T-helper 2 cell (primary cell): ENCODE data around the gene CHN2.

Experiments used
- DNase-seq, 5 experiments: peaks; one replicate each; pipeline versions ENCODE4 v3.0.0 to v3.0.0-alpha.2; 2012 to 2022

Gene CHN2

DNA sequence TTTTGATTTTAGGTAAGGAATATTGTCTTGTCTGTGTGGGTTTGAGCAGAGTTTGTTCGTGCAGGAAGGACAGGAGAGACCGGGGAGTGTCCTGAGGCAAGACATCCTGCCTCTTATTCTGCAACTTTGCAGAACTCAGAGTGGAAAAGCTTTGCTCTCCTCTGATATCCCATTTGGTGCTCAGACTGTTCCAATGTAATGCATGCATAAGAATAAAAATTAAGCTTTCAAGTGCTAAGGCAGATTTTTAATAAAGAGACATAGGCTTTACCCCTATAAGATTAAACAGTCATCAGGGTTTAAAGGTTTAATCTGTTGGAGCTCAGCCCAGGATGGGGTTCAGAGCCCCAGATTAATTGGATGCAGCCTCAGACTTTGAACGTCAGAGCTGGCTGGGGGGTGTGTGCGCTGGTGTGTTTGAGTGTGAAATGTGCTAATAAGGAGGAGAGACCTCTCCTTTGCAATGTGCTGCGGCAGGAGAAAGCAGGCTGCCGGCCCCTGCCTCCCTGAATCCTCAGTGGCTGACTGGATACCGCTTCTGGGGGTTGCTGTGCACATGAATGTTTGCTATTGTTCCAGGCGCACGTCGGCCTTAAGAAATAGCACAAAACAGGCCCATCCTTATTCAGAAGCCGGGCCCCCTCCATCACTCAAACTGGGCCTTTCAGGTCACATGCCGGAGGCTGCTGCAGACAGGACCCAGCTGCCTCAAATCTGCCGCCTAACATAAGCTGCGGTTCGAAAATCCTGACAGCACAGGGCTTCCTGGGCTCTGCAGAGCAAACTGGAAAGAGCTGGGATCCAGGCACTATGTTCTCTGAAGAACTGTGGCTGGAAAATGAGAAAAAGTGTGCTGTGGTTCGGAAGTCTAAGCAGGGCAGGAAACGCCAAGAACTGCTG lies 285.0 kb downstream of the CHN2 start:
- DNase-seq: no peak

DNA sequence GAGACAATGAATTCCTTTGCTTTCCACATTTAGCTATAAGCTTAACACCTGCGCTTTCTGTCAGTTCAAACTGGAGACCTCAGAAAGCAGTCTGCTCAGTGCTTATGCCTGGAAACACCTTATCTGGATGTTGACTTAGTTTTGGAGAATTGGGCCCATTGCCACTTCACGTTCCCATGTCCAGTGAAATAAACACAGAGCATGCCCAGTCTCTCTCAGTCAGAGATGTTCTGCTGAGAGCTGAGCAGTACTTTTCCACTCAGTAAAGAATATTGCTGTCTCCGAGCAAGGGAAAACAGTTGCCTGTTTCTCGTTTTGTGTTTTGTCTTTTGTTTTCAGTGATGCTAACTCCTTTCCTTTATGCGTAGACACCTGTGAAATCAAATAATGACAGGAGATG lies 285.9 kb downstream of the CHN2 start:
- no peak for DNase-seq

DNA sequence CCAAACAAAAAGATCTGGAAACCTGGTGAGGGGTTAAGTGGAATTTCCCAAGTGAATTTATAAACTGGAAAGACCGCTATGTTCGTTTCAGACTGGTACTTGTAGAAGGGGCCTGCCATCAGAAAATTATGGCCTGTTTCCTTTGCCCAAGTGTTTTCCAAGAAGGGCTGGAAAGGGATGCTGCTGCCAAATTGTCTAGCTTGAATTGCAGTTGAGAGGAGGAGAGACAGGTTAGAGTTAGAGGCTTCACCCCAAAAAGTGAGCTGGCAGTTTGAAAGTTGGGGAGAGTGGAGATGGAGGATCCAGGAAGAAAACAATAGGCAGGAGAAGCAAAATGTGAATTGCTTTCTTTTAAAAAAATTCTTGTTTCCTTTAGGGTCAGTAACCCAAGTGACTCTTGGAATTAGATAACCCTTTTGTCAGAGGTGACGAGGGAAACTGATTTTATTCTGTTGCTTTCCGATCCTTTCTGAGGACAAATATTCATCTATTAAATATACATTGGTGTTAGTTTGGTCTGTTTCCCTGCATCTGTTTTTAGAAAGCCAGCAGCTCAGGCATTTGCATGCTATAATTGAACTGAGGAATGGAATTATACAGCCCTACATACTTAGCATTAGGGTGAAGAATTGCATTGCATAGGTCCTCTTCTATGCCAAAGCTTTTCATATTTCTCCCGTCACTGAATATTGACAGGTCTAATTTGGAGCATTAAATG lies 286.5 kb downstream of the CHN2 start:
- DNase-seq: no peak

DNA sequence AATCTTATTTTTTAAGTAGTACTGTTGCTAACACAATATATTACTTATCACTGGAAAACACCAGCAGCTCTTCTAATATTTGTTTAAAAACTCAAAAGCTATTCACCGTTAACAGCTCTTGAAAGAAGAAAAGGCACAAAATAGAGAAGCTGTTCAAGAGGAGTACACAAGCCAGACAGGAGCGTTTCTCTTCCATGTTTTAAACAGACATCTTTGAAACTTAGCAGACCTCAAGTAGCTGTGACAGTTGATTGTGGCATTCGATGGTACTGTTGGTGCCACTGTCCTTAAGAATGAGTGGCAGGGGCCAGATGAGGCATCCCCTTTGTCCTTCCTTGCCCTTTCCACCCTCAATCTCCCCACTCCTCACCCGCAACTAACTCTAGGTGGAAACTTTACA lies 287.5 kb downstream of the CHN2 start:
- no peak for DNase-seq

DNA sequence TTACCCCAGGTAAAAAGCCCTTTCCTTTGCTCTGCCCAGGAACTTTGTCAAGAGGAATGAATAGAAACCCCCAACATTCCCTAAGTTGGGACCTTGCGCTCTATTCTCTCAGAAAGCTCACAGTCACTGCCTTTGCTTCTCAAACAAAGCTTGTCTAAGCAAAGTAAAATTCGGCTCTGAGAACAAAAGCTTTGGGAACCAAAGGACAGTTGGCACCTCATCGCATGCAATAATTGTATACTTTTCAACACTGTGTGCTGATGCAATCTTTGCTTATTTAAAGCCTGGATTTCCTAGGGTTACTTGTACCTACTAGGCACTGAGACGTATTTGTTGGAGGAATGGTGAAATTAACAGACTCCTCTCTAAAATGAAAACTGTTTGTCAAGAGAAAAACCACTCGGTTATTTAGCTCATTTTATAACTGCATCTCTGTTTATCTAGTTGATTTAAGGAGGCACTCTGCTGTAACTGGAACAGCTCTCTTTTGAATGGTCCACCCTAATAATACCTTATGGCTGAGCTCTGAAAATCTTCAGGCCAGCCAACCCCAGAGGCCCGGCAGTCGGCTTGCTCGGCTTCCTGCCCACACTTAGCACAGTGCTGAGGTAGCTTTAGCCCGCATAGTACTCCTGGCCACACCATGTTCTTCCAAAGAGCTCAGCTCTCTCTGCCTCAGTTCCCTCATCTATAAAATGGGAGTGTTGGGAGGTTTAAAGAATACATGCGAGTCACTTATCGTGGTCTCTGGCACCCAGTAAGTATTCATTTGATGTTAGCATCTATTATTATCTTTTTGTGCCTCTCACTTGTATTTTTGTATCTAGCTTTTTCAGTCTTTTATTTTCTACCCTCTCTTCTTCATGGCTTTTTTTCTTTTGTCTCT lies 288.9 kb downstream of the CHN2 start:
- no peak for DNase-seq

DNA sequence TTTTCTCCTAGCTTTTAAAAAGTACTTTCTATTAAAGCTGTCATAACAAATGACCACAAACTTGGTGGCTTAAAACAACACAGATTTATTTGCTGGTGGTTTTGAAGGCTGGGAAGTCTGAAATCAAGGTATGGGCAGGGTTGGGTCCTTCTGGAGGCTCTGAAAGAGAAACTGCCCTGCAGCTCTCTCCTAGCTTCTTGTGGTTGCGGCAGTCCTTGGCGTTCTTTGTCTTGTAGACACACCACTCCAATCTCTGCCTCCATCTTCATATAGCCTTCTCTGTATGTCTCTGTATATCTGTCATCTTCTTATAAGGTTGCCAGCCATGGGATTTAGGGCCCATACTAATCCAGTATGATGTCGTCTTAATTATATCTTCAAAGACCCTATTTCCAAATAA lies 289.7 kb downstream of the CHN2 start:
- DNase-seq: no peak

DNA sequence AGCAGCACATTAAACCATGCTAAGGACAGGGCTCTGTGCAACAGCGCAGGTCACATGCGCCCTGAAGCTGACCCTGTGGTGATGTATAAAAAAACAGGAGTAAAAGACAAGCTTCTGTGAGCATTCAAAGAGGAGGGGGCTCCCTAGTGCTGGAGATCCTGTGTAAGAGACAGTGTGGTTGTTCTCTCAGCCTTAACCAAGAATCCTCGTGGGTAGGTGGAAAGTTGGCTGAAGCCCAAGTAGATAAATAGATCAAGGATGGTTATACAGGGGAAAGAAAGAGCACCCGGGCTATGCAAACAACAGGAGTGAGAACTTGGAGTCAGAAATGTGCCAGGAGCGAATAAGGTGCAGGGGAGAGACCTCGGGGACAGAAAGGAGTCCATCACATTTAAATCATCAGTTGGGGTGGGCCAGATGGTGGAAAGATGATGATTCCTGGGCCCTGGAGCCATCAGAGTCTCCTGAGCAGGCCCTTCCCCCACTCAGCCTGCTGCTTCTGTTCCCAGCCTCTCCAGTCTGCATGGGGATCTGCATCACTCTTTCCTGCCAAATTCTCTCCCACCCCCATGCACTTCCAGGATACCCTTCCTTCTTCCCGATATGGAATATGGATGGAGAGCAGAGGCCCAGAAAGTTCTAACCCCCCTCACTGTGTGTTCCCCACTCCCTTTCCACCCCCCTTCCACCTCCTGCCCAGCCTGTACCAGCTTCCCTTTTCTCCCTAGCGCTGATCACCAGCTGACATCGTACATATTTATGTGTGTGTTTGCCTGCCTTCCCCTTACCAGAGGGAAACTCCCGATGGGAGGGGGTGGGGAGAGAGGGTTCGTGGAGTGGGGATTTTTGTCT lies 291.0 kb downstream of the CHN2 start:
- DNase-seq: no peak

DNA sequence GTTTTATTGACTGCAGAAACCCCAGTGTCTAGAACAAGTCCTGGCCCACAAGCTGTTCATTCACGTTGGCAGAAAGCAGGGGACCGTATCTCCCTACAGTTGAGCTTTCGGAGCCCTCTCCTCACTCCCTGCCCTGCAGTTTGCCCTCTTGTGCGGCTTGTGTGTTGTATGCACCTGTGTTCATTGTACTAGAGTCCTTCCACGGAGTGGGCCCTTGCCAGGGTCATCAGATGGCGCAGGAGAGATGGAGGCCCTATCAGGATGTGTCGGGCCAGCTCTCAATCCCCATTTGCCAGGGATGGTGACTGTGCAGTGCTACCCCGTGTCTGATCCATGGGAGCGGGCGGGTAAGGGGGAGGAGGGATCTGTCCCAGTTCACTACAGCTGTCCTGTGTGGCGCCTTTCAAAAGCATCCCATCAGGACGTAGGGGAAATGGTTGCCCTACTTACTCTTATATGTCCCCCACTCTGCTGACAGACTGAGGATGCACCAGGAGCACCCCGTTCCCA lies 291.7 kb downstream of the CHN2 start:
- no peak for DNase-seq

DNA sequence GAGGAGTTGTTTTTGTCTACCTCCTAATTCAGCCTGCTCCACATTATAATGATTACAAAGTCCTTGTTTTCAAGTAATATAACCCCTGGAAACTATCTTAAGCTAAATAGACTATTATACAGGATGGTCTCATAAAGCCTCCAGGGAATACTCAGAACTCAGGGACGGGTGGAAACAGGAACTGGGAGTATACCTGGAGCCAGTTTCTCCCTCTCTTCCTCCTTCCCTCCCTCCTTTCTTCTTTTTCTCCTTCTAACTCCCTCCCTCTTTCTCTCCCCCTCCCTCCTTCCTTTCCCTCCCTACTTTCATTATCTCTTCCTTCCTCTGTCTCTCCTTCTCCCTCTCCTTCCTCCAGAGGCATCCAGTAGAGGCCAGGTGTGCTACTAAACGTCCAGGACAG lies 292.8 kb downstream of the CHN2 start:
- DNase-seq: no peak

DNA sequence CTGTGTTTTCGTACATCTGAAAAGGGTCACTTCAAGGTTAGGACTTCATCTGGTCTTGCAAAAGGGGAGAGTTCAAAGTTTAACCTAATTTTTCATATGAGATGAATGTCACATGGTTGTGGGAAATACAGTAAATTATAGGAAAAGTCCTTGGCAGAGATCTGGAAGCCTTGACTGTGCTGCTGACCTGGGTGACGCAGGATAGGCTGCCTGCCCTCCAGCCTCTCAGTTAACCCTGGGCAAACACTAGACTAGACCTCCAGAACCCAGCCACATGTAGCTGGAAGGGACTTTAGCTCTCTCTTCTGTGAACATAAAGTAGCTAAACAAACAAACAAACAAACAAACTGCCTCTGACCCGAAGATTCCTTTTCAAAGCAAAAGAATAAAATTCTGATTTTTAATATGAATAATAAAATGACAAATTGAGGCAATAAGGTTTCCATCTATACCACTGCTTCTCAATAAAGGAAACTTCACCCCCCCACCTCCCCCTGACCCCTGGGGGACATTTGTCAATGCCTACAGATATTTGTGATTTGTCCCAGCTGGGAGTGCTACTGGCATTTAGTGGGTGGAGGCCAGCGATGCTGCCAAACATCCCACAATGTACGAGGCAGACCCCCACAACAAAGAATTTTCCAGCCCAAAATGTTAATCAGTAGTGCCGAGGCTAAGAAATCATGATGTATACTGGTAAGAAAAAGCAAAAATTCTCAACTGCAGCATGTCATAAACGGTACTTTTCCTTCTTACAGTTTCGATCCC lies 293.8 kb downstream of the CHN2 start:
- DNase-seq: no peak

DNA sequence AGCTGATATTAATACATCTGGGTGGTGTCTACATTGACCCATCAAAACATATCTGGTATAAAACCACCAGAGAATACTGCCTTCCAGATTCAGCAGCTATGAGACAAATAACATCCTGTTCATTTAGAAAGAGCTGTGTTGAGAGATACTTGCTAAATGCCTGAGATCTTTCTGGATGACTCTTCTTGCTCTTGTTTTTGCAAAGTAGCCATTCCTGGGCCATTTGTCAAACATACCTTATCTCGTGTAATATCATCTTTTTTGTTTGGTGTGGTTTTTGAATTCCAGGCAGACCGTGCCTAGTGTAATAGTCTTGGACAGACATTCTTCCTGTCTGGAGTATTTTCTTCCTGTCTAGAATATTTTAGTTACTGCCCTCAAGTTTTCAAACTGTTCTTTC lies 294.4 kb downstream of the CHN2 start:
- no peak for DNase-seq

DNA sequence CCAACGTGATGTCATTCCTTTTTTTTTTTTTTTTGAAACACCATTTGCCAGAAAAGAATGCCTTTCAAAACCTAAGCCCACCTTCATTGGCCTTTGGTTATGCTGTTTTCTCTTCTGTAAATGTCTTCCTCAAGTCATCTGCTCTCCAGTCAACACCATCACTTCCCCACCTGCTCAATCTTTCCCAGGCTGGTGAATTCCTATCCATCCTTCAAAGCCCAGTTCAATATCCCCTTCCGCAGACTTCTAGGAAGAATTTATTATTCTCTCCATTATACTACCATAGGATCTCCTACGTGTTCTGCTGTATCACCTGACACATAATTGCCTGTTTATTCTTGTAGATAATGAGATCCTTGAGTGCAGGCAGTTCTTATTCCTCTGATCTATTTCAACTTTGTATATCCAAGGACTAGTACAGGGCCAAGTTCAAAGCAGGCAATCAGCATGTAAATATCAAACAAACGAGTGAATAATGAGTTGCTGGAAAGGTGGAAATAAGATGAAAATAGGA lies 295.6 kb downstream of the CHN2 start:
- no peak for DNase-seq

DNA sequence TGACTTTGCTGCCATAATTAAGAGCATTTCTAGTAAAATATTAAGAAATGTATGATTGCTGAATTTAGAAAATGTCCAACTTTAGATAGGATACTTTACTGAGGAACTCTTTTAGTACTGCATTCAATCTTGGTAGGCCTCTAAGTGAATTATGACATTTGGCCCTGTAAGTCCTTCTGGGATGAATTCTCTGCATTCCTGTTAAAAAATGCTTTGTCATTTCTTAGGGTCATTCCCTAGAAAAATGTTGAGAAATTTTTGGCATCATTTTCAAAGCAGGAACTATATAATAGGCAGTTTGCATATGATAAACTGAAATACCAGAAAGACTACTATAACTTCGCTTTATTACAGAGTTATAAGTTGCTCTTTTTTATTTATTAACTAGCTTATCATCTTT lies 299.8 kb downstream of the CHN2 start:
- no peak for DNase-seq

DNA sequence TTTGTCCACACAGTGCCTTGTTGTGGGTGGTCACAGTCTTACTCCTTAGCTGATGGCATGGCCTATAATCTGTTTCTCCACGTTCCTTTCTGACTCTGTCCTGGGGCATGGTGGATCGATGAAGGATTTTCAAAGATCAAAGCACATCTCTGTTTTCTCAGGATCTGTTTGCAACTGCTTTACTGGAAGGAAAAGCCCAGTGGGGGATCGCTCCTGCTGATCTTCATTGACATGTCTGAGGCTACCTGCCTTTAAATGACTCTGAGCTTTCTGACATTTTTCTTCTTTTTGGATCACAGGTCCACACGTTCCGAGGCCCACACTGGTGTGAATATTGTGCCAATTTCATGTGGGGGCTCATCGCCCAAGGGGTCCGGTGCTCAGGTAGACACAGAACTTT lies 301.1 kb downstream of the CHN2 start:
- no peak for DNase-seq

DNA sequence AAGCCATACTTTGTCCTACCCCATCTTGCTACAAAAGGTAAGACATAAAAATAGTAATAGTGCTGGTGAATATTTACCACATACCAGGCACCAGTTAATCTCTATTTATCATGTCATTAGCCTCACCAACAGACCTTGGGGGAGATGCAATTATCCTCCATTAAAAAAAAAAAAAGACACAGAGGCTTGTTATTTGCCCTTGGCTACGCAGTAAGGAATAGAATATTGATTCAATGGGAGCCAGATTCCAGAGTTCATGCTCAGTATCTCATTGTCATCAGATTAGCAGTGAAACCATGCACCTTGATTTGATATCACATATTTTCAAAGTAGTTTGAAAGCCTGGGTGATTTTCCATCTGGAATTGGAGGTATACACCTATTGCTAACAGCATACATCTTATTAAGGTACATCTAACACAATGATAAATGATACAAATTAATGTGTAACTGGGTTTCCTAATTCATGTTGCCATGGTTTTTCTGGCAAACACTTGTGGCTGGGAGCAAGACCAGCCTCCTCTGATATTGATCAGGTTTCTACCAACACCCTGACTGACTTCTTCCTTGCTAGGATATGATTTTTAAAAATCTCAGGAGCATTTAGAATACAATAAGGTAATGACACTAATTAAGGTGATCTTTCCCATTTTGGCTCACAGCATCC lies 301.9 kb downstream of the CHN2 start:
- no peak for DNase-seq

DNA sequence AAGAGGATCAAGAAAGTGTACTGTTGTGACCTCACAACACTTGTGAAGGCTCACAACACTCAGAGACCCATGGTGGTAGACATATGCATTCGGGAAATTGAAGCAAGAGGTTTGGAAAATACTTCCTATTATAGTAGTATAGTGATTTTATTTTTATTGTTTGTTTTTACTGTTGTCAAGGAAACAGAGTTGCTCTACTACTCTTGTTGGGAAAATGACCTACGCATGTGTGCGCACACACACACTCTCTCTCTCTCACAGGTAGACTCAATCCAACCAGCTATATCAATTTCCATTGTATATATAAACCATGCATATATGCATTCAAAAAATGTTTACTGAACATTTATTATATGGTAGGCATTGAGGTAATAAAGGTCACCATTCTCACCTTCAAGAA lies 305.4 kb downstream of the CHN2 start:
- DNase-seq: no peak

DNA sequence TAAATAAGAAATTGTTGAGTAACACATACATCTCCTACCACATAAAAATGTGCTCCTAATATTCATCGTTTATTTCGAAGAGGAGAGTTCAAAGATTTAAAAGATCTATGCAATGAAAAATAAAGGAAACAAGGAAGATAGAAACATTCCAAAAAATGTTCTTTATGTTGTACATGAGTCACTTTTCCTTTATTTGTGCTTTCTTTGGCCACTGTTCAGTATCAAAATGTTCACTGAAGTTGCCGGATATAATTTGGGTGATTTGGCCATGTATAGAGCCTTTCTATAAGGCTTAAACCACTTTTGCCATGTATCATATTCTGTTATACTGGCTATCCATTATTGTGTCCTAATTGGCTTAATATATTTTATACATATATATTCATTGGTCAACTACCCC lies 306.1 kb downstream of the CHN2 start:
- DNase-seq: no peak

DNA sequence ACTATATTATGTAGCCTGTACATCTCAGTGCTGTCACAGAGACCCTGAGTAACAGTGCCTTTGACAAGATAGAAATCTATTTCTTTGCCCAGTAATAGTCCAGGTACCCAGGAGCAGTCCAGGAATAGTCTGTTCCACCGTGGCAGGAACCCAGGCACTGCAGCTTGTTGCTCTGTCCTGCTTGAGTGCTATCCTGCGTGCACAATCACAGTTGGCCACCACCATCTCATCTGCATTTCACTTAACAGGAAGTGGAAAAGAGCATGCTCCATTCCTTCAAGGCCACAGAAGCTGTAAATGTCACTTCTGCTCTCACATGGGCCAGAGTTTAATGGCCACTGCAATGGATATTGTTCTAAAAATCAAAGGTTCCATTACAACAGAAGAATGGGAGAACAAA lies 307.6 kb downstream of the CHN2 start:
- no peak for DNase-seq

DNA sequence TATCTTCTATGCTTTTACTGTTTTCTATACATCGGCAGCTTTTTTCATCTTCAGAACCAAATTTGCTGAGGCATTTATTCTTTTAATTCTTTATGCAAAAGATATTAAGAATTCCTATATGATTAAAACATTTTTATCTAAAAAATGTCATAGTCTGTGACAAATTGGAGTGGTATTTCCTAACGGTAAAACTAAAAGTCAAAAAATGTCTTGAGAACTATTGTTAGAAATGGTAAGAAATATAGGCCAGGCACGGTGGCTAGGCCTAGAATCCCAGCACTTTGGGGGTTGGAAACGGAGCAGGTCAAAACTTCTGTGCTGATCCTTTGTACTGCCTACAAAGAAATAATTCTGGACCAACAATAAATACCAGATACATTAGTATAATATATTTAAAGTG lies 311.4 kb downstream of the CHN2 start:
- no peak for DNase-seq

DNA sequence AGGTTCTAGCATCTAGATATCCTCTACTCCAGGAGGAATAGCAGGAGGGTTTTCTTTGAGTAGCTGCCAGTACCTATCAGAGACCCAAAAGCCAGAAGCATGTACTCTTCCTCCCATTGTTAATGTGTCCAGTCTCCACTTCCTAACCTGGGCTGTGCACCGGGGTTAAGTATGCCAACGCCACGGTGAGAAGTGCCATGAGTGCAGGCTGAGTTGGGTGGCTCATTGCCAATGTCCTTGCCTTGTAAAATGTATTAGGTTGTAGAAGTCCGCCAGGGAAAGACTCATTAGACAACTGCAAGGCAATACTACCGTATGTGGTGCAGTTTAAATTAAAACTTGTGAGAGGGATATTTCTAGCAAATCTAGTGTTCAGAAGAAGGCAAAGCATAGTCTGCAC lies 314.0 kb downstream of the CHN2 start:
- no peak for DNase-seq

DNA sequence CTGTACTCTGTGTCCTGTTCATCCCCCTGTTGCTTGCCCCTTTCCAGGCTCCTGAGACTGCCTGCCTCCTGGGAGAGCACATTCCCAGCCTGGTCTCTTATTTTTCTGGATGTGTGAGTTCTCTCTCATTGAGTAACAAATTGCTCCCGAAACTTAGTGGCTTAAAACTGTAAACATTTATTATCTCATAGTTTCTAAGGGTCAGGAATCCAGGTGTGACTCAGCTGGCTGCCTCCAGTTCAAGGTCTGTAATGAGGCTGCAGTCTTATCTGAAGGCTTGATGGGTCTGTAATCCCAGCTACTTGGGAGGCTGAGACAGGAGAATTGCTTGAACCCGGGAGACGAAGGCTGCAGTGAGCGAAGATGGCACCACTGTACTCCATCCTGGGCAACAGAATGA lies 315.5 kb downstream of the CHN2 start:
- DNase-seq: no peak
